HFFc6 (cell line): ENCODE data around the gene CLTA. TPM values are rescaled to one million over a fixed set of nuclear protein-coding genes. Genes with fewer than 3 reads are reported as not detected.

Experiments
- DNase-seq: peaks from one replicate; pipeline ENCODE4 v3.0.0-alpha.2; 2018
- H3K27ac Mint-ChIP-seq: 2 replicates; pipeline ENCODE4 v1.8.0; 2020; ENCODE audit warnings: mild to moderate bottlenecking, mixed read lengths
- H3K27me3 Mint-ChIP-seq: 2 replicates; pipeline ENCODE4 v1.8.0; 2021; ENCODE audit warnings: mild to moderate bottlenecking, moderate library complexity, mixed read lengths; ENCODE audit not compliant: insufficient read depth
- H3K36me3 Mint-ChIP-seq: 2 replicates; pipeline ENCODE4 v1.8.0; 2021; ENCODE audit warnings: low read depth, mixed read lengths
- H3K4me1 Mint-ChIP-seq: 2 replicates; pipeline ENCODE4 v1.8.0; 2020; ENCODE audit warnings: low read depth, mixed read lengths
- H3K4me3 Mint-ChIP-seq: 2 replicates; pipeline ENCODE4 v1.8.0; 2020; ENCODE audit warnings: mild to moderate bottlenecking, moderate library complexity, mixed read lengths
- H3K9me3 Mint-ChIP-seq: 2 replicates; pipeline ENCODE4 v1.8.0; 2020; ENCODE audit warnings: mild to moderate bottlenecking, mixed read lengths
- total RNA-seq, 6 experiments: library from RNA; stranded (reverse); fragmentation: NEBNext Ultra II Directional; extraction: Animal tissue kit (Norgen Biotek cat#: 25700); gene quantifications; 2 replicates in 1 of 6; 3 replicates in 5 of 6; pipeline ENCODE4 v1.2.3, GENCODE V29; 2021
- TF ChIP-seq, protein P1 (sequence below): fragments of 200-600 bp; sonication (generic); IDR thresholded peaks from 2 replicates; pipeline ENCODE4 v1.5.0; 2021; ENCODE audit warnings: antibody characterized with exemption, mild to moderate bottlenecking

CLTA gene
- total RNA-seq, 6 experiments from 2014 or later: 247 to 272 (median 259) TPM

DNA sequence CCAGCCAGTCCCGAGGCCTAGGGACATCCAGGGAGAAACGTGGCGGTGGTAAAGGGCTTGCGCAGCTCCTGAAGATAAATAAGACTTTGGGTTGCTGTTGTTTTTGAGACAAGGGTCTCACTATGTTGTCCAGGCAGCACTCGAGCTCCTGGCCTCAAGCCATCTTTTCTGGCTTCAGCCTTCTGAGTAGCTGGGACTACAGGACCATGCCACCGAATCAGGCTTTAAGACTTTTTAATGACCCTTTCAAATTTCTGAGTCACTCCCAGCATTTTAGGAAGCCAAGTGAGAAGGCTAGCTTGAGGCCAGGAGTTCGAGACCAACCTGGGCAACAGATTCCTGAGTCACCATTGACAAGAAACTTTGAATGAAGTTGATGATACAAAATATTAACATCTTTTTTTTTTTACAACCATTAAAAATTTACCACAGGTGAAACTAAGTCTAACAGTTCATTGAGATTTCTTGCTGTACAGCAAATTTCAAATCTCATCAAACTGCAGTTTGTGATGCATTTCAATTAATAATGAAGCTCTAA, 68.3 kb downstream of the CLTA start:
- Mint-ChIP-seq H3K36me3 (peaks cover 5% of the 10 kb centered on the region; the same call in 1 of the 2 replicates), H3K27ac (peak overlapping the region; percentile 92), H3K4me3 (peak overlapping the region; percentile 94), H3K27me3 (peaks cover 2% of the 10 kb centered on the region; the same call in 1 of the 2 replicates), H3K9me3 (no peaks in the 10 kb centered on the region), H3K4me1 (peaks cover 7% of the 10 kb centered on the region)
- DNase-seq: no peak
- TF ChIP-seq, protein P1, sequence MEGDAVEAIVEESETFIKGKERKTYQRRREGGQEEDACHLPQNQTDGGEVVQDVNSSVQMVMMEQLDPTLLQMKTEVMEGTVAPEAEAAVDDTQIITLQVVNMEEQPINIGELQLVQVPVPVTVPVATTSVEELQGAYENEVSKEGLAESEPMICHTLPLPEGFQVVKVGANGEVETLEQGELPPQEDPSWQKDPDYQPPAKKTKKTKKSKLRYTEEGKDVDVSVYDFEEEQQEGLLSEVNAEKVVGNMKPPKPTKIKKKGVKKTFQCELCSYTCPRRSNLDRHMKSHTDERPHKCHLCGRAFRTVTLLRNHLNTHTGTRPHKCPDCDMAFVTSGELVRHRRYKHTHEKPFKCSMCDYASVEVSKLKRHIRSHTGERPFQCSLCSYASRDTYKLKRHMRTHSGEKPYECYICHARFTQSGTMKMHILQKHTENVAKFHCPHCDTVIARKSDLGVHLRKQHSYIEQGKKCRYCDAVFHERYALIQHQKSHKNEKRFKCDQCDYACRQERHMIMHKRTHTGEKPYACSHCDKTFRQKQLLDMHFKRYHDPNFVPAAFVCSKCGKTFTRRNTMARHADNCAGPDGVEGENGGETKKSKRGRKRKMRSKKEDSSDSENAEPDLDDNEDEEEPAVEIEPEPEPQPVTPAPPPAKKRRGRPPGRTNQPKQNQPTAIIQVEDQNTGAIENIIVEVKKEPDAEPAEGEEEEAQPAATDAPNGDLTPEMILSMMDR: no peak

Other genes with a start within 250 kb of the CLTA start
- not detected for gene OR2S2, start 232.8 kb upstream of the CLTA start, total RNA-seq
- 100 to 1,000 TPM; 149 to 182 (median 173) TPM for gene RECK, start 154.0 kb upstream of the CLTA start, total RNA-seq
- gene GLIPR2, start 54.2 kb upstream of the CLTA start, total RNA-seq: 10 to 100 TPM; 18.1 to 24.7 (median 23.4) TPM
- gene CCIN, start 21.5 kb upstream of the CLTA start, total RNA-seq: 1 to 10 TPM in 1 of 6 experiments, under 1 TPM in 5; 0.59 to 2.5 (median 0.73) TPM
- 10 to 100 TPM; 15.8 to 18.9 (median 17.8) TPM for gene GNE, start 67.5 kb downstream of the CLTA start, total RNA-seq
- 10 to 100 TPM; 14.5 to 18.8 (median 17.5) TPM for gene RNF38, start 209.3 kb downstream of the CLTA start, total RNA-seq